Measurements from ENCODE around the gene PSKH1.

The PSKH1 gene

DNA sequence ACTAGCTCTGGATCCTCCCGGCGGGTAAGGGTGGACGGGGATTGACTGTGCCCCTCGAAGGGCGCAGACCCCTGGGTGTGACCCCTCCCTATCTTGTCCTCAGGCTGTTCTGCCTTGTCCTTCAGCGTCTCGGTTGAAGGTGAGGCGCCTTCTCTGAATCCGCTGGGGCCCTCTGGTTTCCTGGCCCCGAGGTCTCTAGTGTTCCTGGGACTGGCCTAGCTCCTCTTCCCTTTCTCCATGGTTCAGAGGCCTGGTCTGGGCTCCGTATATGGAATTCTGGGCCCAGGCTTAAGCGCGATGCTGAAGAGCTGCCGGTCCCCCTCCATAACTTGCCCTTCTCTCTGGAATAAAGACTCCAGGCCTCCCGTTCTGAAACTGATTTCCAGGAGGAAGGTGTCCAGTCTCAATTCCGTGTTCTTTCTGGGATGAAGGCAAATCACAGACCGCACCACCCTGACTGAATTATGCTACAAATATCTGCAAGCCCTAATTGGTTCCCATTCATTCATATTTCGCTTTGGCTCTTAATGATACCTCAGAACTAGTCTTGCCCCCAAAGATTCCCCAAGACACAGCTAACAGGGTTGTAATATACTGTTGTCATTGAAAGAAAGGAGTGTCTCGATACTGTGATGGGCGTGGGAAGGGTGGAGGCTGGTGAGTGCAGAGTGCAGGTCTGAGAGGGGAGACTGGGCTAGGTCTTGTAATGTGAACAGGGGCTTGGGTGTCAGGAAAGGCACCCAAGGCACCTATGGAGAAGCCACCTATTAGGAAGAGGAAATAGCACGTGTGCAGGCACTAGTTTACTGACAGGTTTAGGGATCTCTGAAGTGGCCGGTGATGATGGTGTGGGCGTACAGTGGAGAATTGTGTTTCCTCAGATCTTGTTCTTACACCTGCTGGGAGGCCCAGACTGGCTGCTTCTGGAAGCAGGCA is 19.4 kb upstream of the PSKH1 start:
- no peak overlapping the region for H2BK12ac ChIP-seq (ENCODE audit: low read length)

DNA sequence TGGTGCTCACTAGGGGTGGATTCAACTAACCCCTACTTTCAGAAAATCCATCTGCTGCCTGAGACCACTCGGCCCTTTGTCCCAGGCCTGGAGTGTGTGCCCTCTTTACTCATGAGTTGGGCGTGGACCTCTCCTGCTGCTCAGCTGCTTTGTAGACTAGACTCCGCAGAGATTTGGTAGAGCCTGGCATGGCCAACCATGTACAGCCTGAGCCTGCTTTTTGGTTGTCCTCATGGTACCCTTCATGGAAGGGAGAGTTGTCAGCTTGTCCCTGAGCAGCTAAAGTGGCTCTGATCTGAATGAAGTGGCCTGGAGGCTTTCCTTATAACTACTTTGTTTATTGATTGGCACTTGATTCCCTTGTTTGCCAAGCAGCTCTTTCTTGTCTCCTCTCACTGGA is 18.7 kb upstream of the PSKH1 start:
- Histone ChIP-seq H3K18ac (ENCODE audit: low read length) (no peak overlapping the region), H3K27ac (ENCODE audit: low read depth, low read length) (no peak overlapping the region), H3K79me2 (ENCODE audit: control insufficient read depth, insufficient read depth, low read length, poor library complexity) (peaks cover 12% of the 10 kb centered on the region), H3K4me1 (ENCODE audit: control insufficient read depth in 1 of 2, insufficient read depth in 2 of 2, low read length in 2 of 2) (peaks cover 3 to 8% of the 10 kb centered on the region in 2 experiments), H3K4me3 (ENCODE audit: low read depth, low read length) (no peak overlapping the region), H3K14ac (ENCODE audit: low read length) (no peak overlapping the region), H3K23ac (ENCODE audit: low read length) (no peak overlapping the region), H3K27me3 (ENCODE audit: insufficient read depth, low read length) (no peaks in the 10 kb centered on the region), H3K9me3 (ENCODE audit: insufficient read depth, low read depth, low read length) (peaks cover 2% of the 10 kb centered on the region), H3K79me1 (ENCODE audit: low read length) (peaks cover 4% of the 10 kb centered on the region), H2BK5ac (ENCODE audit: low read depth, low read length, poor library complexity) (no peak overlapping the region), H4K12ac (ENCODE audit: low read depth, low read length) (no peak overlapping the region), H3K4ac (ENCODE audit: low read depth, low read length) (peak overlapping the region; percentile 78), H2AK5ac (ENCODE audit: low read length) (no peak overlapping the region), H2AFZ (ENCODE audit: insufficient read depth, low read length, poor library complexity) (no peak overlapping the region), H4K8ac (ENCODE audit: low read depth, low read length) (no peak overlapping the region), H3K36me3 (ENCODE audit: control insufficient read depth in 1 of 2, insufficient read depth in 2 of 2, low read length in 2 of 2) (peaks cover 51 to 64% of the 10 kb centered on the region in 2 experiments), H2BK12ac (ENCODE audit: low read length) (no peak overlapping the region), H3K9ac (ENCODE audit: low read length) (no peak overlapping the region), H2BK120ac (ENCODE audit: insufficient read depth, low read length, poor library complexity) (no peak overlapping the region), H4K91ac (ENCODE audit: low read depth, low read length) (no peak overlapping the region), H3K4me2 (ENCODE audit: low read length) (peak overlapping the region; percentile 92)
- DNase-seq, result no peak
- WGBS (ENCODE audit: extremely low coverage, insufficient coverage, insufficient read length), result no CpG with 5 or more reads among the region's 3 CpGs

More for the DNA sequence above, 19.4 kb upstream of the PSKH1 start:
- Histone ChIP-seq H3K4me3 (ENCODE audit: low read depth, low read length) (peak overlapping the region; percentile 94), H3K79me1 (ENCODE audit: low read length) (peaks cover 4% of the 10 kb centered on the region), H3K27me3 (ENCODE audit: insufficient read depth, low read length) (no peaks in the 10 kb centered on the region), H3K9ac (ENCODE audit: low read length) (peak overlapping the region; percentile 93), H3K4me1 (ENCODE audit: control insufficient read depth in 1 of 2, insufficient read depth in 2 of 2, low read length in 2 of 2) (peaks cover 3 to 8% of the 10 kb centered on the region in 2 experiments), H4K8ac (ENCODE audit: low read depth, low read length) (peak overlapping the region; percentile 95), H3K23ac (ENCODE audit: low read length) (no peak overlapping the region), H3K9me3 (ENCODE audit: insufficient read depth, low read depth, low read length) (peaks cover 2% of the 10 kb centered on the region), H3K27ac (ENCODE audit: low read depth, low read length) (no peak overlapping the region), H3K79me2 (ENCODE audit: control insufficient read depth, insufficient read depth, low read length, poor library complexity) (peaks cover 12% of the 10 kb centered on the region), H3K36me3 (ENCODE audit: control insufficient read depth in 1 of 2, insufficient read depth in 2 of 2, low read length in 2 of 2) (peaks cover 47 to 63% of the 10 kb centered on the region in 2 experiments), H3K14ac (ENCODE audit: low read length) (peak overlapping the region; percentile 87), H2AFZ (ENCODE audit: insufficient read depth, low read length, poor library complexity) (peak overlapping the region; percentile 51), H2BK120ac (ENCODE audit: insufficient read depth, low read length, poor library complexity) (peak overlapping the region; percentile 37), H3K4me2 (ENCODE audit: low read length) (peak overlapping the region; percentile 92), H4K91ac (ENCODE audit: low read depth, low read length) (peak overlapping the region; percentile 86), H4K12ac (ENCODE audit: low read depth, low read length) (peak overlapping the region; percentile 63), H3K18ac (ENCODE audit: low read length) (peak overlapping the region; percentile 53), H2BK5ac (ENCODE audit: low read depth, low read length, poor library complexity) (peak overlapping the region; percentile 33), H2AK5ac (ENCODE audit: low read length) (no peak overlapping the region), H3K4ac (ENCODE audit: low read depth, low read length) (peak overlapping the region; percentile 78)
- DNase-seq, result no peak
- WGBS (ENCODE audit: extremely low coverage, insufficient coverage, insufficient read length), result no CpG with 5 or more reads among the region's 23 CpGs

DNA sequence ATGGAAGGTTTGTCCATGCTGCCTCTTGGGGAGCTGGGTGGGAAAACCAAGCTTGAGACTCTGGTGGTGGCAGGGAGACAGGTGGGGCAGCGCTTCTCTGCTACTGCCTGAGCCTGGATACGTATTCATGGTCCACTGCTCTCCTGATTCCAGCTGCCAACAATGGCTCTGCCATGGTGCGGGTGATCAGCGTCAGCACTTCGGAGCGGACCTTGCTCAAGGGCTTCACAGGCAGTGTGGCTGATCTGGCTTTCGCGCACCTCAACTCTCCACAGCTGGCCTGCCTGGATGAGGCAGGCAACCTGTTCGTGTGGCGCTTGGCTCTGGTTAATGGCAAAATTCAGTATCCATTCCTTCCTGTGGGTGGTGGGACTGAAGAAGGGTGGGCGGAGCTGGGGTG is 16.0 kb upstream of the PSKH1 start:
- Histone ChIP-seq H3K27ac (ENCODE audit: low read depth, low read length) (no peak overlapping the region), H3K79me1 (ENCODE audit: low read length) (peaks cover 4% of the 10 kb centered on the region), H3K9ac (ENCODE audit: low read length) (no peak overlapping the region), H3K27me3 (ENCODE audit: insufficient read depth, low read length) (no peaks in the 10 kb centered on the region), H2AFZ (ENCODE audit: insufficient read depth, low read length, poor library complexity) (no peak overlapping the region), H3K4me1 (ENCODE audit: control insufficient read depth in 1 of 2, insufficient read depth in 2 of 2, low read length in 2 of 2) (peaks cover 3 to 8% of the 10 kb centered on the region in 2 experiments), H4K8ac (ENCODE audit: low read depth, low read length) (no peak overlapping the region), H2BK120ac (ENCODE audit: insufficient read depth, low read length, poor library complexity) (no peak overlapping the region), H3K4me2 (ENCODE audit: low read length) (no peak overlapping the region), H2BK12ac (ENCODE audit: low read length) (no peak overlapping the region), H3K23ac (ENCODE audit: low read length) (no peak overlapping the region), H2AK5ac (ENCODE audit: low read length) (no peak overlapping the region), H3K14ac (ENCODE audit: low read length) (no peak overlapping the region), H4K12ac (ENCODE audit: low read depth, low read length) (no peak overlapping the region), H3K4me3 (ENCODE audit: low read depth, low read length) (no peak overlapping the region), H3K79me2 (ENCODE audit: control insufficient read depth, insufficient read depth, low read length, poor library complexity) (peaks cover 12% of the 10 kb centered on the region), H3K36me3 (ENCODE audit: control insufficient read depth in 1 of 2, insufficient read depth in 2 of 2, low read length in 2 of 2) (peaks cover 61 to 68% of the 10 kb centered on the region in 2 experiments), H3K9me3 (ENCODE audit: insufficient read depth, low read depth, low read length) (peaks cover 6% of the 10 kb centered on the region), H4K91ac (ENCODE audit: low read depth, low read length) (no peak overlapping the region), H3K4ac (ENCODE audit: low read depth, low read length) (no peak overlapping the region), H3K18ac (ENCODE audit: low read length) (no peak overlapping the region), H2BK5ac (ENCODE audit: low read depth, low read length, poor library complexity) (no peak overlapping the region)
- no peak for DNase-seq
- no CpG with 5 or more reads among the region's 11 CpGs for WGBS (ENCODE audit: extremely low coverage, insufficient coverage, insufficient read length)

DNA sequence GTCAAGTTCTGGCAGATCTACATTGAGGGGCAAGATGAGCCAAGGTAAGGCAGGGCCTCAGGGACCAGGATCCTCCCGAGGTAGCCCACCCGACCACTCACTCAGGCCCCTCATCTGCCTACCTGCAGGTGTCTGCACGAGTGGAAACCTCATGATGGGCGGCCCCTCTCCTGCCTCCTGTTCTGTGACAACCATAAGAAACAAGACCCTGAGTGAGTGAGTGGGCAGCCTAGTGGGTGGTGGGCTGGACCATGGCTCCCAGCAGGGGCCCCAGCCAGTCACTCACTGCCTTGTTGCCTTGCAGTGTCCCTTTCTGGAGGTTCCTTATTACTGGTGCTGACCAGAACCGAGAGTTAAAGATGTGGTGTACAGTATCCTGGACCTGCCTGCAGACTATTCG is 14.8 kb upstream of the PSKH1 start:
- Histone ChIP-seq H3K23ac (ENCODE audit: low read length) (no peak overlapping the region), H4K91ac (ENCODE audit: low read depth, low read length) (no peak overlapping the region), H3K4me2 (ENCODE audit: low read length) (no peak overlapping the region), H3K79me1 (ENCODE audit: low read length) (no peaks in the 10 kb centered on the region), H2BK120ac (ENCODE audit: insufficient read depth, low read length, poor library complexity) (no peak overlapping the region), H3K4me1 (ENCODE audit: control insufficient read depth in 1 of 2, insufficient read depth in 2 of 2, low read length in 2 of 2) (peaks cover 11 to 15% of the 10 kb centered on the region in 2 experiments), H3K14ac (ENCODE audit: low read length) (no peak overlapping the region), H3K18ac (ENCODE audit: low read length) (no peak overlapping the region), H3K9me3 (ENCODE audit: insufficient read depth, low read depth, low read length) (peaks cover 6% of the 10 kb centered on the region), H3K4ac (ENCODE audit: low read depth, low read length) (no peak overlapping the region), H2BK12ac (ENCODE audit: low read length) (no peak overlapping the region), H3K36me3 (ENCODE audit: control insufficient read depth in 1 of 2, insufficient read depth in 2 of 2, low read length in 2 of 2) (peaks cover 71 to 76% of the 10 kb centered on the region in 2 experiments), H2AK5ac (ENCODE audit: low read length) (no peak overlapping the region), H4K12ac (ENCODE audit: low read depth, low read length) (no peak overlapping the region), H3K4me3 (ENCODE audit: low read depth, low read length) (no peak overlapping the region), H3K9ac (ENCODE audit: low read length) (no peak overlapping the region), H3K27ac (ENCODE audit: low read depth, low read length) (no peak overlapping the region), H3K27me3 (ENCODE audit: insufficient read depth, low read length) (no peaks in the 10 kb centered on the region), H4K8ac (ENCODE audit: low read depth, low read length) (no peak overlapping the region), H2AFZ (ENCODE audit: insufficient read depth, low read length, poor library complexity) (no peak overlapping the region), H2BK5ac (ENCODE audit: low read depth, low read length, poor library complexity) (no peak overlapping the region), H3K79me2 (ENCODE audit: control insufficient read depth, insufficient read depth, low read length, poor library complexity) (peaks cover 8% of the 10 kb centered on the region)
- no peak for DNase-seq
- no CpG with 5 or more reads among the region's 6 CpGs for WGBS (ENCODE audit: extremely low coverage, insufficient coverage, insufficient read length)

Measured in trophoblast cell (in vitro differentiated cells and primary cell).